CD4-positive, alpha-beta T cell (primary cell): Measurements from ENCODE around the gene ELP4. TPM values are rescaled to one million over a fixed set of nuclear protein-coding genes. Genes with fewer than 3 reads are reported as not detected.

Experiments used
- ATAC-seq: fragments of 200-7000 bp; cut with Tn5 transposase; one replicate; pipeline ENCODE4 v1.10.0; 2022; ENCODE audit warnings: mild to moderate bottlenecking; ENCODE audit not compliant: poor library complexity
- CTCF ChIA-PET: fragments of 350-600 bp; sonication (Branson Sonifier 250); formaldehyde crosslinking; loops from one replicate; lab custom pipeline; 2021; ENCODE audit warnings: antibody characterized with exemption, inconsistent platforms; lab: Charles Lee
- POLR2A ChIA-PET: fragments of 350-600 bp; sonication (Branson Sonifier 250); formaldehyde crosslinking; loops from one replicate; lab custom pipeline; 2021; ENCODE audit warnings: antibody characterized with exemption, inconsistent platforms; lab: Charles Lee
- DNase-seq, 14 experiments: peaks; one replicate each; pipeline ENCODE4 v3.0.0-alpha.2; 2013 to 2020; ENCODE audit warnings: mixed read lengths in 2 of 14
- H3K27ac ChIP-seq, 2 donors: one replicate each; pipeline versions ENCODE4 v1.5.1 to v1.7.0; 2013; ENCODE audit warnings: low read length in 2 of 2, low read depth in 1 of 2, mild to moderate bottlenecking in 1 of 2
- H3K27me3 ChIP-seq, 2 experiments: 1 replicate in 1 of 2; 2 replicates in 1 of 2; pipeline versions ENCODE4 v1.6.1 to v1.7.0; 2013; ENCODE audit warnings: low read length in 2 of 2, control low read depth in 1 of 2, mild to moderate bottlenecking in 1 of 2, moderate library complexity in 1 of 2; ENCODE audit not compliant: insufficient read depth in 2 of 2, control insufficient read depth in 1 of 2
- H3K36me3 ChIP-seq: one replicate; pipeline ENCODE4 v1.6.1; 2013; ENCODE audit warnings: low read length, control low read depth; ENCODE audit not compliant: insufficient read depth
- H3K4me1 ChIP-seq: one replicate; pipeline ENCODE4 v1.6.1; 2013; ENCODE audit warnings: low read length, control low read depth; ENCODE audit not compliant: insufficient read depth
- H3K4me3 ChIP-seq: one replicate; pipeline ENCODE4 v1.5.1; 2013; ENCODE audit warnings: mild to moderate bottlenecking, low read length, moderate library complexity
- H3K9me3 ChIP-seq, 2 experiments: 1 replicate in 1 of 2; 2 replicates in 1 of 2; pipeline versions ENCODE4 v1.6.1 to v1.7.0; 2013; ENCODE audit warnings: low read length in 2 of 2, mild to moderate bottlenecking in 2 of 2, control low read depth in 1 of 2, moderate library complexity in 1 of 2; ENCODE audit not compliant: control insufficient read depth in 1 of 2, insufficient read depth in 1 of 2
- H3K27ac Mint-ChIP-seq: one replicate; pipeline ENCODE4 v1.8.0; 2020; ENCODE audit warnings: mixed read lengths
- H3K27me3 Mint-ChIP-seq: one replicate; pipeline ENCODE4 v1.8.0; 2021; ENCODE audit warnings: mixed read lengths
- H3K36me3 Mint-ChIP-seq: one replicate; pipeline ENCODE4 v1.8.0; 2021; ENCODE audit warnings: low read depth, mixed read lengths
- H3K4me1 Mint-ChIP-seq: one replicate; pipeline ENCODE4 v1.8.0; 2021; ENCODE audit warnings: low read depth, mixed read lengths
- H3K4me3 Mint-ChIP-seq: one replicate; pipeline ENCODE4 v1.8.0; 2020; ENCODE audit warnings: mild to moderate bottlenecking, mixed read lengths
- H3K9me3 Mint-ChIP-seq: one replicate; pipeline ENCODE4 v1.8.0; 2020; ENCODE audit warnings: mixed read lengths
- intact Hi-C, 2 experiments: fragments of 100-400 bp; cut with DNase I in 1 of 2; cut with micrococcal nuclease in 1 of 2; formaldehyde crosslinking; loops; one replicate each; pipeline versions ENCODE4 v1.15.1 to v1.9.0; 2023 to 2025; cut with DNase I, micrococcal nuclease
- total RNA-seq, 174 experiments: library from RNA in 2 of 174; stranded (reverse) in 2 of 174; gene quantifications; one replicate each; pipeline ENCODE4 v1.2.3 and lab custom pipeline; 2021 to 2026
- TF ChIP-seq, protein P1 (sequence below): fragments of 200-600 bp; IDR thresholded peaks from one replicate; pipeline ENCODE4 v1.8.0; 2022; ENCODE audit warnings: antibody characterized with exemption, mild to moderate bottlenecking

The ELP4 gene
- total RNA-seq, 2 experiments from 2014 or later = 9.5 to 10.3 TPM

DNA sequence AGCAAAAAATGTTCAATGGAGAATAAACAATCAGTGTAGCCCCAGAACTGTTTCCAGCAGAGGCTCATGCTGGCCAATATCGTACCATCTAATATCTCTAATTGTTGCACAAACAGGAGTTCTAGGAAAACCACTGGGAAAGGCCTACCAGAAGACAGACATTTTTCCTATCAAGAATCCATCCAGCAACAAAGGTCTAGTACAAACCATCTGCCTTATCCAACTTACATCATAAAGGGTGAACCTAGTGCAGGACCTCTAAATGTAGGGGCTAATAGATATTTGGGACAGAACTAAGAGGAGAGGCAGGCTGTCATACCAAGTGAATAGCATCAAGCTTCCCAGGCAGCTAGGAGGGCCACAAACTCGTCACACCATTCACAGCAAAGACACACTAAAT is 282.9 kb downstream of the ELP4 start:
- Histone ChIP-seq H3K9me3 (peaks cover 0 to 17% of the 10 kb centered on the region in 2 experiments), H3K4me3 (no peak overlapping the region), H3K27ac (no peak overlapping the region), H3K4me1 (peaks cover 2% of the 10 kb centered on the region), H3K36me3 (no peaks in the 10 kb centered on the region), H3K27me3 (peaks cover 22 to 33% of the 10 kb centered on the region in 2 experiments)
- H3K36me3 Mint-ChIP-seq = no peaks in the 10 kb centered on the region
- H3K27ac Mint-ChIP-seq = no peak overlapping the region
- no peak overlapping the region for H3K4me3 Mint-ChIP-seq
- TF ChIP-seq, protein P1, sequence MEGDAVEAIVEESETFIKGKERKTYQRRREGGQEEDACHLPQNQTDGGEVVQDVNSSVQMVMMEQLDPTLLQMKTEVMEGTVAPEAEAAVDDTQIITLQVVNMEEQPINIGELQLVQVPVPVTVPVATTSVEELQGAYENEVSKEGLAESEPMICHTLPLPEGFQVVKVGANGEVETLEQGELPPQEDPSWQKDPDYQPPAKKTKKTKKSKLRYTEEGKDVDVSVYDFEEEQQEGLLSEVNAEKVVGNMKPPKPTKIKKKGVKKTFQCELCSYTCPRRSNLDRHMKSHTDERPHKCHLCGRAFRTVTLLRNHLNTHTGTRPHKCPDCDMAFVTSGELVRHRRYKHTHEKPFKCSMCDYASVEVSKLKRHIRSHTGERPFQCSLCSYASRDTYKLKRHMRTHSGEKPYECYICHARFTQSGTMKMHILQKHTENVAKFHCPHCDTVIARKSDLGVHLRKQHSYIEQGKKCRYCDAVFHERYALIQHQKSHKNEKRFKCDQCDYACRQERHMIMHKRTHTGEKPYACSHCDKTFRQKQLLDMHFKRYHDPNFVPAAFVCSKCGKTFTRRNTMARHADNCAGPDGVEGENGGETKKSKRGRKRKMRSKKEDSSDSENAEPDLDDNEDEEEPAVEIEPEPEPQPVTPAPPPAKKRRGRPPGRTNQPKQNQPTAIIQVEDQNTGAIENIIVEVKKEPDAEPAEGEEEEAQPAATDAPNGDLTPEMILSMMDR = no peak
- ATAC-seq (no peak), DNase-seq (no peak)
- POLR2A ChIA-PET = no interaction called here
- CTCF ChIA-PET = no interaction called here
- intact Hi-C loops = no loop called here
- H3K9me3 Mint-ChIP-seq = no peaks in the 10 kb centered on the region
- H3K4me1 Mint-ChIP-seq = peaks cover 4% of the 10 kb centered on the region
- peaks cover 69% of the 10 kb centered on the region for H3K27me3 Mint-ChIP-seq

DNA sequence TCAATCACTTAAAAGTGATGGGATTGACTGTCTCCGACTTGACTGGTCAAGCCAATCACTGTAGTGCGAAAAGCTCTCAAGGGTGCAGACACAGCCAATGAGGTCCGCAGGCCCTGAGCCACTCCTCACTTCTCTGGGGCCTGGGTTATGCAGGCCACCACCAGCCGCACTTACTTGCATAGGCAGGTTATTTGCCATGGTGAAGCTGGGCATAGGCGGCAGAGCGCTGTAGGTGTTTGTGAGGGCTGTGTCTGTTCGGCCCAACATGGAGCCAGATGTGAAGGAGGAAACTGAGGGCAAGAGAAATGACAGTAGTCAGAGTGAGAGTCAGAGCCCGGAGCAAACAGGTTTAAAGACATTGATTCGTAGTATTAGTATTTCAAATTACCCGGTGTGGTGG is 283.7 kb downstream of the ELP4 start:
- peaks cover 28 to 39% of the 10 kb centered on the region in 2 experiments for H3K27me3 ChIP-seq
- H3K27ac ChIP-seq = no peak overlapping the region
- ChIA-PET CTCF (no interaction called here), POLR2A (no interaction called here)
- H3K36me3 ChIP-seq = no peaks in the 10 kb centered on the region
- intact Hi-C loops = no loop called here
- H3K9me3 ChIP-seq = peaks cover 0 to 24% of the 10 kb centered on the region in 2 experiments
- peaks cover 76% of the 10 kb centered on the region for H3K27me3 Mint-ChIP-seq
- H3K27ac Mint-ChIP-seq = no peak overlapping the region
- no peak for DNase-seq
- H3K4me3 ChIP-seq = no peak overlapping the region
- no peak for ATAC-seq
- no peaks in the 10 kb centered on the region for H3K36me3 Mint-ChIP-seq
- H3K4me1 ChIP-seq = peaks cover 8% of the 10 kb centered on the region
- peaks cover 4% of the 10 kb centered on the region for H3K4me1 Mint-ChIP-seq
- H3K4me3 Mint-ChIP-seq = no peak overlapping the region
- TF ChIP-seq, protein P1 = no peak
- no peaks in the 10 kb centered on the region for H3K9me3 Mint-ChIP-seq

DNA sequence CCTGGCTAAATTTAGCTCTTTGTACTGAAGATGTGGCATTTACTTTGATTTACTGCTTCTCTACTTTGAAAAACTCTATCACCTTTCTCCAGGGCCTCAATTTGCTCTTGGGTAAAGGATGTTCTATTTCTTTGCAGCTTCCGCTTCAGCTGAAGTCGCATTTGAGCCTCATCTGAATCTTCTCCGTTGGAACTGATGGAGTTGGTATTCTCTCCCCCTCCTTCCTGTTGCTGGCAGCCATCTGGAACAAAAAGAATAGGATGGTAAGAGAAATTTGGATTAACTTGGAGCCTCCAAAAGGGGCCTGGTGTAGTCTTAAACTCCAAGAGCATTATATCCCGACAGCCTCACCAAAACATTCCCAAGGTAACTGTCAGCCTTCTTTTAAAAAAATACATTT is 285.0 kb downstream of the ELP4 start:
- intact Hi-C loops = no loop called here
- Mint-ChIP-seq H3K4me1 (peaks cover 7% of the 10 kb centered on the region), H3K36me3 (no peaks in the 10 kb centered on the region), H3K27me3 (peaks cover 87% of the 10 kb centered on the region), H3K4me3 (no peak overlapping the region), H3K27ac (no peak overlapping the region), H3K9me3 (no peaks in the 10 kb centered on the region)
- ATAC-seq = no peak
- Histone ChIP-seq H3K4me3 (no peak overlapping the region), H3K27ac (no peak overlapping the region), H3K4me1 (peaks cover 18% of the 10 kb centered on the region), H3K27me3 (peaks cover 40 to 52% of the 10 kb centered on the region in 2 experiments), H3K36me3 (no peaks in the 10 kb centered on the region), H3K9me3 (peaks cover 0 to 36% of the 10 kb centered on the region in 2 experiments)
- ChIA-PET POLR2A (no interaction called here), CTCF (no interaction called here)
- DNase-seq = no peak
- TF ChIP-seq, protein P1 = no peak
